Heart left ventricle (tissue), 13 donors: ENCODE results near the gene MAP1B.

Experiments
- POLR2A ChIP-seq, 2 donors: fragments of 450-650 bp; IDR thresholded peaks; one replicate each; pipeline ENCODE4 v1.6.1; 2017; ENCODE audit warnings: antibody characterized with exemption in 2 of 2, mild to moderate bottlenecking in 2 of 2, moderate library complexity in 2 of 2
- TF ChIP-seq, protein P1 (sequence below), 12 donors: fragments of 200-600 bp; sonication (generic) in 4 of 12; IDR thresholded peaks; one replicate each; pipeline versions ENCODE4 v1.5.0 to v1.8.0; 2018 to 2022; ENCODE audit warnings: antibody characterized with exemption in 12 of 12, mild to moderate bottlenecking in 5 of 12
- donor health status: ischemic (EF 13 %, LVEDD 7.1; RV severe dilation, severe dysfunction).
- donor health status: DM: no; HTN: yes; CAD: no.
- donor health status: DM: no; HTN: no; CAD: no.
- donor health status: ischemic (EF 25% LVEDD 6.9; RV normal size, moderate dysfunction).
- donor health status: ischemic (EF 25% LVEDD 5.7; RV mildly dilated, moderate dysfunction).
- donor health status: ischemic (EF 35%, LVEDD 5.7; RV mildly dilated, moderate dysfunction).
- donor health status: nonischemic (EF 11% LVEDD 7.7; RV severe dilation, severe dysfunction).
- donor health status: DM: yes; HTN: yes; CAD: no.
- donor health status: PGD.
- donor health status: ischemic (EF 29% LVEDD 5.4; RV normal size, mild dysfunction).
- donor health status: nonischemic (EF 23%, LVEDD 6.1; RV moderate dilation, normal function).

- TF ChIP-seq, protein P1, sequence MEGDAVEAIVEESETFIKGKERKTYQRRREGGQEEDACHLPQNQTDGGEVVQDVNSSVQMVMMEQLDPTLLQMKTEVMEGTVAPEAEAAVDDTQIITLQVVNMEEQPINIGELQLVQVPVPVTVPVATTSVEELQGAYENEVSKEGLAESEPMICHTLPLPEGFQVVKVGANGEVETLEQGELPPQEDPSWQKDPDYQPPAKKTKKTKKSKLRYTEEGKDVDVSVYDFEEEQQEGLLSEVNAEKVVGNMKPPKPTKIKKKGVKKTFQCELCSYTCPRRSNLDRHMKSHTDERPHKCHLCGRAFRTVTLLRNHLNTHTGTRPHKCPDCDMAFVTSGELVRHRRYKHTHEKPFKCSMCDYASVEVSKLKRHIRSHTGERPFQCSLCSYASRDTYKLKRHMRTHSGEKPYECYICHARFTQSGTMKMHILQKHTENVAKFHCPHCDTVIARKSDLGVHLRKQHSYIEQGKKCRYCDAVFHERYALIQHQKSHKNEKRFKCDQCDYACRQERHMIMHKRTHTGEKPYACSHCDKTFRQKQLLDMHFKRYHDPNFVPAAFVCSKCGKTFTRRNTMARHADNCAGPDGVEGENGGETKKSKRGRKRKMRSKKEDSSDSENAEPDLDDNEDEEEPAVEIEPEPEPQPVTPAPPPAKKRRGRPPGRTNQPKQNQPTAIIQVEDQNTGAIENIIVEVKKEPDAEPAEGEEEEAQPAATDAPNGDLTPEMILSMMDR (IDR thresholded peaks at IDR 0.05): no peak
- no peak for TF ChIP-seq POLR2A (IDR thresholded peaks at IDR 0.05)
These were observed 124.9 kb downstream of the MAP1B start for GRCh38 chr5:72231991-72232703.
